Loucy (cell line): Measurements from ENCODE around the gene GOLGA7B.

ENCODE experiments used
- H2AFZ ChIP-seq: fragments of 200-600 bp; sonication (generic); 2 replicates; pipeline ENCODE4 v1.6.0; 2016; ENCODE audit warnings: antibody characterized with exemption, mild to moderate bottlenecking, low read length, moderate library complexity
- H3F3A ChIP-seq: fragments of 200-600 bp; 2 replicates; pipeline ENCODE4 v1.6.0; 2016; ENCODE audit warnings: antibody characterized with exemption, low read depth, mild to moderate bottlenecking
- H3K27me3 ChIP-seq: fragments of 200-600 bp; sonication (generic); 2 replicates; pipeline ENCODE4 v1.6.1; 2014; ENCODE audit warnings: low read length, mild to moderate bottlenecking; ENCODE audit not compliant: insufficient read depth, poor library complexity, severe bottlenecking
- H3K36me3 ChIP-seq: fragments of 200-600 bp; sonication (generic); 2 replicates; pipeline ENCODE4 v1.6.1; 2016; ENCODE audit warnings: low read length; ENCODE audit not compliant: insufficient read depth
- H3K4me1 ChIP-seq: fragments of 200-600 bp; sonication (generic); 2 replicates; pipeline ENCODE4 v1.5.1; 2014; ENCODE audit warnings: low read length, mild to moderate bottlenecking; ENCODE audit not compliant: insufficient read depth, poor library complexity, severe bottlenecking
- H3K4me2 ChIP-seq: fragments of 200-600 bp; sonication (generic); 2 replicates; pipeline ENCODE4 v1.6.0; 2014; ENCODE audit warnings: antibody characterized with exemption, low read length, low read depth, mild to moderate bottlenecking; ENCODE audit not compliant: poor library complexity, severe bottlenecking
- H3K4me3 ChIP-seq: fragments of 200-600 bp; sonication (generic); 2 replicates; pipeline ENCODE4 v1.5.1; 2014; ENCODE audit warnings: low read length, mild to moderate bottlenecking, mixed read lengths; ENCODE audit not compliant: poor library complexity, severe bottlenecking
- H3K79me2 ChIP-seq: fragments of 200-600 bp; sonication (generic); 2 replicates; pipeline ENCODE4 v1.6.1; 2014; ENCODE audit warnings: low read length; ENCODE audit not compliant: insufficient read depth
- H3K9ac ChIP-seq: fragments of 200-600 bp; sonication (generic); 2 replicates; pipeline ENCODE4 v1.6.0; 2014; ENCODE audit warnings: mild to moderate bottlenecking, low read depth, low read length, moderate library complexity; ENCODE audit not compliant: poor library complexity, severe bottlenecking
- H3K9me2 ChIP-seq: fragments of 200-600 bp; sonication (generic); replicated peaks from 2 replicates; pipeline ENCODE4 v1.6.1; 2016; ENCODE audit warnings: low read depth, low read length, mixed read lengths
- H3K9me3 ChIP-seq: fragments of 200-600 bp; sonication (generic); 2 replicates; pipeline ENCODE4 v1.6.1; 2014; ENCODE audit warnings: mild to moderate bottlenecking, antibody characterized with exemption, low read length, low read depth; ENCODE audit not compliant: insufficient read depth
- H4K20me1 ChIP-seq: fragments of 200-600 bp; sonication (generic); 2 replicates; pipeline ENCODE4 v1.6.0; 2014; ENCODE audit warnings: antibody characterized with exemption, low read length, mild to moderate bottlenecking; ENCODE audit not compliant: insufficient read depth, poor library complexity, severe bottlenecking
- CTCF ChIP-seq: fragments of 200-600 bp; sonication (generic); conservative IDR thresholded peaks from 2 replicates; pipeline ENCODE4 v1.5.1; 2014; ENCODE audit warnings: mild to moderate bottlenecking, antibody characterized with exemption, low read length
- EZH2phosphoT487 ChIP-seq: fragments of 200-600 bp; IDR thresholded peaks from 2 replicates; pipeline ENCODE4 v1.6.1; 2018; ENCODE audit warnings: antibody characterized with exemption, mild to moderate bottlenecking, moderate library complexity, borderline replicate concordance

Gene GOLGA7B

GRCh38 chr10:97805096-97805884, 44.4 kb upstream of the GOLGA7B start:
- H2AFZ ChIP-seq = no peak overlapping the region
- H3K9ac ChIP-seq = no peak overlapping the region
- H3K36me3 ChIP-seq = no peaks in the 10 kb centered on the region
- H3K4me3 ChIP-seq = no peak overlapping the region
- H3K4me2 ChIP-seq = no peak overlapping the region
- no peaks in the 10 kb centered on the region for H3K4me1 ChIP-seq
- no peaks in the 10 kb centered on the region for H3K9me2 ChIP-seq
- TF ChIP-seq CTCF = no peak
- TF ChIP-seq EZH2phosphoT487 = no peak
- no peaks in the 10 kb centered on the region for H4K20me1 ChIP-seq
- no peaks in the 10 kb centered on the region for H3F3A ChIP-seq
- no peaks in the 10 kb centered on the region for H3K9me3 ChIP-seq
- H3K27me3 ChIP-seq = no peaks in the 10 kb centered on the region
- H3K79me2 ChIP-seq = no peaks in the 10 kb centered on the region

DNA sequence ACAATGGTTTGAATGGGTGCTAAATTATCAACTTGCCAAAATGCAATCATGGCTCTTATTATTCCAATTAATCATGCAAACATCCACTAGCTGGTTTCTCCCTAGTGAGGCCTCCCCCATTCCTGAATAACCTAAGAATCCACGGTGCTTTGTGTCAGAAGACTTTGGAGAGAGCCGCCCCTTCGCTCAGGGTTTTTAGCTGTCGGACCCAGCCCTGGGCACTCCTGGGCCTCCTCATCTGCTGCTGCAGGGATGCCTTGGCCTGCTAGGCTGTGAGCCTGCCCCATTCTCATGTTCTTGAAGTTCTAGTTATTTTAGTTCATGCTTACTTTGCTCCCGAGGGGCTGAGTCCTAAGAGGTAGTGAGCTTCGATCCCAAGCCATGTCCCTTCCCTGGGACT, 43.7 kb upstream of the GOLGA7B start:
- Histone ChIP-seq H3K4me1 (no peaks in the 10 kb centered on the region), H3K79me2 (no peaks in the 10 kb centered on the region), H3K9me2 (no peaks in the 10 kb centered on the region), H3K4me2 (no peak overlapping the region), H3F3A (no peaks in the 10 kb centered on the region), H3K9ac (no peak overlapping the region), H3K4me3 (no peak overlapping the region), H3K27me3 (no peaks in the 10 kb centered on the region), H3K9me3 (no peaks in the 10 kb centered on the region), H4K20me1 (no peaks in the 10 kb centered on the region), H2AFZ (no peak overlapping the region), H3K36me3 (no peaks in the 10 kb centered on the region)
- TF ChIP-seq EZH2phosphoT487 (no peak), CTCF (no peak)

- no peaks in the 10 kb centered on the region for H3K79me2 ChIP-seq
- TF ChIP-seq EZH2phosphoT487 (no peak), CTCF (no peak)
- H3K27me3 ChIP-seq = no peaks in the 10 kb centered on the region
- H3K9me2 ChIP-seq = no peaks in the 10 kb centered on the region
- H3K9me3 ChIP-seq = no peaks in the 10 kb centered on the region
- H3K4me2 ChIP-seq = no peak overlapping the region
- no peaks in the 10 kb centered on the region for H3K4me1 ChIP-seq
- H3F3A ChIP-seq = no peaks in the 10 kb centered on the region
- no peak overlapping the region for H2AFZ ChIP-seq
- no peak overlapping the region for H3K9ac ChIP-seq
- no peaks in the 10 kb centered on the region for H4K20me1 ChIP-seq
- H3K36me3 ChIP-seq = no peaks in the 10 kb centered on the region
- H3K4me3 ChIP-seq = no peak overlapping the region
Observed at GRCh38 chr10:97810446-97810845, 39.2 kb upstream of the GOLGA7B start.
